ENCODE results near the gene HINT3. TPM values are rescaled to one million over a fixed set of nuclear protein-coding genes. Genes with fewer than 3 reads are reported as not detected.
"Not testable (repeated sequence)": the region's sequence is repeated elsewhere in the genome, so short reads cannot be mapped to it uniquely, and the experiment has no call there.

HINT3 gene
- total RNA-seq, 4 donors from 2014 or later: 31.0 to 54.8 (median 46.2) TPM

GRCh38 chr6:125949069-125949468 lies 7.5 kb upstream of the HINT3 start:
- Histone ChIP-seq H3K27ac (no peak overlapping the region), H3K27me3 (peaks cover 4% of the 10 kb centered on the region), H3K4me1 (peaks cover 0 to 3% (median 0%) of the 10 kb centered on the region in 3 donors), H3K4me3 (no peak overlapping the region), H3K36me3 (no peaks in the 10 kb centered on the region), H3K9me3 (no peaks in the 10 kb centered on the region)
- no peak for ATAC-seq
- TF ChIP-seq EP300 (IDR thresholded peaks at IDR 0.05): no peak
- TF ChIP-seq POLR2A (IDR thresholded peaks at IDR 0.05): no peak
- TF ChIP-seq CTCF (IDR thresholded peaks at IDR 0.05): no peak
- TF ChIP-seq POLR2AphosphoS5 (IDR thresholded peaks at IDR 0.05): no peak
- WGBS, 2 donors (ENCODE audit: low coverage in 1 of 2): 70 to 72% methylated on average over 2 of the region's 2 CpGs

- Histone ChIP-seq H3K27ac (no peak overlapping the region), H3K36me3 (no peaks in the 10 kb centered on the region), H3K9me3 (no peaks in the 10 kb centered on the region), H3K27me3 (peaks cover 4% of the 10 kb centered on the region), H3K4me1 (peaks cover 0 to 3% (median 0%) of the 10 kb centered on the region in 3 donors), H3K4me3 (no peak overlapping the region)
- no peak for ATAC-seq
- TF ChIP-seq CTCF (IDR thresholded peaks at IDR 0.05): no peak
- no peak for TF ChIP-seq EP300 (IDR thresholded peaks at IDR 0.05)
- TF ChIP-seq POLR2AphosphoS5 (IDR thresholded peaks at IDR 0.05): no peak
- TF ChIP-seq POLR2A (IDR thresholded peaks at IDR 0.05): no peak
- WGBS, 2 donors (ENCODE audit: low coverage in 1 of 2): 63 to 80% methylated on average over 6 of the region's 6 CpGs
Observed at GRCh38 chr6:125950293-125950692, 6.3 kb upstream of the HINT3 start.

- WGBS, 2 donors (ENCODE audit: low coverage in 1 of 2): 77 to 80% methylated on average over 2 to 5 of the region's 6 CpGs
- H3K4me3 ChIP-seq, H3K9me3 ChIP-seq, H3K27me3 ChIP-seq, H3K4me1 ChIP-seq, H3K27ac ChIP-seq, ATAC-seq, H3K36me3 ChIP-seq: not testable (repeated sequence)
Observed at GRCh38 chr6:125950716-125951115, 5.9 kb upstream of the HINT3 start.

GRCh38 chr6:125951323-125951722 lies 5.2 kb upstream of the HINT3 start:
- WGBS, 2 donors (ENCODE audit: low coverage in 1 of 2): 73% methylated on average over 1 of the region's 1 CpG; no CpG with 5 or more reads in 1 of the 2 donors

GRCh38 chr6:125952764-125953501 lies 3.6 kb upstream of the HINT3 start:
- Histone ChIP-seq H3K9me3 (no peaks in the 10 kb centered on the region), H3K27ac (no peak overlapping the region), H3K4me3 (no peak overlapping the region), H3K36me3 (no peaks in the 10 kb centered on the region), H3K4me1 (peaks cover 0 to 13% (median 0%) of the 10 kb centered on the region in 3 donors), H3K27me3 (peaks cover 4% of the 10 kb centered on the region)
- TF ChIP-seq POLR2AphosphoS5 (IDR thresholded peaks at IDR 0.05) (no peak), CTCF (IDR thresholded peaks at IDR 0.05) (no peak), POLR2A (IDR thresholded peaks at IDR 0.05) (no peak), EP300 (IDR thresholded peaks at IDR 0.05) (no peak)
- ATAC-seq: no peak
- 74 to 100% methylated on average over 1 to 4 of the region's 7 CpGs for WGBS, 2 donors (ENCODE audit: low coverage in 1 of 2)

More at GRCh38 chr6:125951323-125951722, 5.2 kb upstream of the HINT3 start:
- no peak for ATAC-seq
- no peaks in the 10 kb centered on the region for H3K36me3 ChIP-seq
- no peak overlapping the region for H3K4me3 ChIP-seq
- H3K27me3 ChIP-seq: peaks cover 4% of the 10 kb centered on the region
- no peaks in the 10 kb centered on the region for H3K9me3 ChIP-seq
- H3K27ac ChIP-seq: no peak overlapping the region
- no peak for TF ChIP-seq EP300 (IDR thresholded peaks at IDR 0.05)
- no peak for TF ChIP-seq CTCF (IDR thresholded peaks at IDR 0.05)
- no peak for TF ChIP-seq POLR2AphosphoS5 (IDR thresholded peaks at IDR 0.05)
- peaks cover 0 to 8% (median 0%) of the 10 kb centered on the region in 3 donors for H3K4me1 ChIP-seq

Data from gastroesophageal sphincter (tissue), 4 donors.